Stomach smooth muscle (tissue), 2 donors: ENCODE measurements around the gene ADAMTS20.

Experiments
- H3K27ac ChIP-seq: one replicate; pipeline ENCODE4 v1.7.0; 2013; ENCODE audit warnings: mild to moderate bottlenecking, low read length, inconsistent platforms
- H3K27me3 ChIP-seq, 2 donors: one replicate each; pipeline ENCODE4 v1.7.0; 2013; ENCODE audit warnings: low read length in 2 of 2; ENCODE audit not compliant: insufficient read depth in 2 of 2, control insufficient read depth in 1 of 2
- H3K36me3 ChIP-seq, 2 donors: one replicate each; pipeline ENCODE4 v1.7.0; 2013; ENCODE audit warnings: low read length in 2 of 2; ENCODE audit not compliant: control insufficient read depth in 2 of 2, insufficient read depth in 2 of 2
- H3K4me1 ChIP-seq: one replicate; pipeline ENCODE4 v1.7.0; 2013; ENCODE audit warnings: low read length; ENCODE audit not compliant: control insufficient read depth, insufficient read depth
- H3K4me3 ChIP-seq, 2 donors: one replicate each; pipeline ENCODE4 v1.7.0; 2013; ENCODE audit warnings: low read length in 2 of 2
- H3K9ac ChIP-seq, 2 donors: one replicate each; pipeline ENCODE4 v1.7.0; 2013; ENCODE audit warnings: low read length in 2 of 2, mild to moderate bottlenecking in 1 of 2
- H3K9me3 ChIP-seq, 2 donors: one replicate each; pipeline ENCODE4 v1.7.0; 2013; ENCODE audit warnings: low read length in 2 of 2; ENCODE audit not compliant: control insufficient read depth in 2 of 2
- donor health status: healthy.
- donor health status: Pancreatic carcinoma.

The ADAMTS20 gene

GRCh38 chr12:43316520-43316919, 235.5 kb downstream of the ADAMTS20 start:
- H3K9me3 ChIP-seq, result no peaks in the 10 kb centered on the region
- no peaks in the 10 kb centered on the region for H3K4me1 ChIP-seq
- no peaks in the 10 kb centered on the region for H3K36me3 ChIP-seq
- H3K27ac ChIP-seq, result no peak overlapping the region
- no peak overlapping the region for H3K9ac ChIP-seq
- no peak overlapping the region for H3K4me3 ChIP-seq
- no peaks in the 10 kb centered on the region for H3K27me3 ChIP-seq

DNA sequence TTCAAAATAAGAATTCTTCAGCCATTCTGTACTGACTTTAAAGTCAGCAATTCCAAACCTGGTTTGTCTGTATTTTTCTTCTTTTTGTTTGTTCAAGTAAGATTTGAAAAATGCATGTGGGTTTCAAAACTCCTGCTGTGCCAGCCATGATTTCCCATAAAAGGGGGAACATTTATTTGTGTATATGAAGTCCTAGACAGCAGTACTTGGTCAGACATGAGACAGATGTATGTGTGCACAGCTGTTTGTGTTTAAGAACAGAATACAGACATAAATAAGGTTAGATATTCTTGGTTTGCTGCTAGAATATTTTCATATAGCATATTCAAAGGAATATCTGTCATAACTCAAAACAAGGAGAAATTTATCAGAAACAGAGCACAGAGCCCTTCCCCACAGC, 236.0 kb downstream of the ADAMTS20 start:
- Histone ChIP-seq H3K9me3 (no peaks in the 10 kb centered on the region), H3K4me3 (no peak overlapping the region), H3K4me1 (no peaks in the 10 kb centered on the region), H3K36me3 (no peaks in the 10 kb centered on the region), H3K27me3 (no peaks in the 10 kb centered on the region), H3K27ac (no peak overlapping the region), H3K9ac (no peak overlapping the region)

- Histone ChIP-seq H3K4me3 (no peak overlapping the region), H3K9ac (no peak overlapping the region), H3K9me3 (no peaks in the 10 kb centered on the region), H3K27me3 (no peaks in the 10 kb centered on the region), H3K4me1 (no peaks in the 10 kb centered on the region), H3K27ac (no peak overlapping the region), H3K36me3 (no peaks in the 10 kb centered on the region)
Measured at GRCh38 chr12:43312991-43313505, 239.0 kb downstream of the ADAMTS20 start.

DNA sequence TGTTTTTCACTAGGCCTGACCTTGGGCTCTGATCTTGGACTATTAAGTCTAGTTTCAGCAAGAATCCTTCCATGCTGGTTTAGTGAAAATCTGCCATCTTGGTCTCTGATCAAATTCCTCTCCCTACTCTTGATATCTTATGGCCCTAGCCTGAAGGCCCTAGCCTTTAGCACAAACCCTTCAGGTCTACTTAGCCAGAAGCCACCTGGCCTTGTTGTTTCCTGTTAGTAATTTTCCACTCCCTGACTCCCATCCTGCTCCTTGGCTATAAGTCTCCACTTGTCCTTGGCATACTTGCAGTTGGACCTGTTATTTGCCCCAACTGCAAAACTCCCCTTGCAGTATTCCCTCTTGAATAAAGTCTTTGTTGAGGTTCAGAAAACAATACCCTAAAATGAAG, 241.4 kb downstream of the ADAMTS20 start:
- H3K27ac ChIP-seq, result no peak overlapping the region
- H3K9me3 ChIP-seq, result no peaks in the 10 kb centered on the region
- no peaks in the 10 kb centered on the region for H3K27me3 ChIP-seq

DNA sequence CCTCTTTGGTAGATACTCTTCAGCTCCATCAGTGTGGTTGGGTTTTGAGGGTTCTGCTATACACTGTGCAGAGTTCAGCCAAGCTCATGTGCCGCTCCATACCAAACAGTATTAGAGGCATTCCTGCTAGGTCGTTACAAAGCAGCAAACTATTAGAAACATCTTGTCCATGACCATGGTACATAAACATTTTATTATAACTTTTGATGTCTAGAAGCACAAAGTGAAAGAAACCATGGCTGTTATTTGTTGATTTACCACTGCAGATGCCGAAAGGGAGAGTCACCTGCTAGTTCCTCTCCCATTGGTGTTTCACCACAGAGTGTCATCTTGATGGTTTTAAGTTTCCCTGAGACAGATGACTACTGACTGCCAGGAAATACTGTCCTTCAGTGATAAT, 242.0 kb downstream of the ADAMTS20 start:
- H3K4me3 ChIP-seq, result no peak overlapping the region
- no peaks in the 10 kb centered on the region for H3K4me1 ChIP-seq
- H3K9ac ChIP-seq, result no peak overlapping the region
- no peaks in the 10 kb centered on the region for H3K9me3 ChIP-seq
- H3K36me3 ChIP-seq, result no peaks in the 10 kb centered on the region
- no peak overlapping the region for H3K27ac ChIP-seq
- no peaks in the 10 kb centered on the region for H3K27me3 ChIP-seq

More for the DNA sequence above, 241.4 kb downstream of the ADAMTS20 start:
- no peaks in the 10 kb centered on the region for H3K4me1 ChIP-seq
- H3K9ac ChIP-seq, result no peak overlapping the region
- H3K4me3 ChIP-seq, result no peak overlapping the region
- H3K36me3 ChIP-seq, result no peaks in the 10 kb centered on the region

DNA sequence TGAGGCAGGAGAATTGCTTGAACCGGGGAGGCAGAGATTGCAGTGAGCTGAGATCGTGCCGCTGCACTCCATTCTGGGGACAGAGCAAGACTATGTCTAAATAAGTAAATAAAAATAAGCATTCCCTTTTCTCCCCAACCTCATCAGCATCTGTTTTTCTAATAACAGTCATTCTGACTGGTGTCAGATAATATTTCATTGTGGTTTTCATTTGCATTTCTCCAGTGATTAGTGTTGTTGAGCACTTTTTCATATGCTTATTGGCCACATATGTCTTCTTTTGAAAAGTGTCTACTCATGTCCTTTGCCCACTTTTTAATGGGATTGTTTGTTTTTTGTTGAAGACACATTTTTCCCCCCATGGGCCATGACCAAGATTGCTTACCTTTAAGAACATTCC, 243.2 kb downstream of the ADAMTS20 start:
- Histone ChIP-seq H3K4me1 (no peaks in the 10 kb centered on the region), H3K27me3 (no peaks in the 10 kb centered on the region), H3K9ac (no peak overlapping the region), H3K36me3 (no peaks in the 10 kb centered on the region), H3K4me3 (no peak overlapping the region), H3K27ac (no peak overlapping the region), H3K9me3 (no peaks in the 10 kb centered on the region)

GRCh38 chr12:43307126-43307525, 244.9 kb downstream of the ADAMTS20 start:
- Histone ChIP-seq H3K4me3 (no peak overlapping the region), H3K36me3 (no peaks in the 10 kb centered on the region), H3K9me3 (no peaks in the 10 kb centered on the region), H3K4me1 (no peaks in the 10 kb centered on the region), H3K9ac (no peak overlapping the region), H3K27ac (no peak overlapping the region), H3K27me3 (no peaks in the 10 kb centered on the region)

- H3K36me3 ChIP-seq, result no peaks in the 10 kb centered on the region
- no peak overlapping the region for H3K9ac ChIP-seq
- no peaks in the 10 kb centered on the region for H3K4me1 ChIP-seq
Measured at GRCh38 chr12:43306066-43306465, 245.9 kb downstream of the ADAMTS20 start.

GRCh38 chr12:43305065-43305464, 246.9 kb downstream of the ADAMTS20 start:
- Histone ChIP-seq H3K4me1 (no peaks in the 10 kb centered on the region), H3K27me3 (no peaks in the 10 kb centered on the region), H3K27ac (no peak overlapping the region), H3K9ac (no peak overlapping the region), H3K36me3 (no peaks in the 10 kb centered on the region), H3K4me3 (no peak overlapping the region), H3K9me3 (no peaks in the 10 kb centered on the region)

More at GRCh38 chr12:43306066-43306465, 245.9 kb downstream of the ADAMTS20 start:
- H3K27me3 ChIP-seq, result no peaks in the 10 kb centered on the region
- no peak overlapping the region for H3K4me3 ChIP-seq
- no peaks in the 10 kb centered on the region for H3K9me3 ChIP-seq
- H3K27ac ChIP-seq, result no peak overlapping the region
